EH (cell line): ENCODE measurements around the gene EID2.

Experiments
- DNase-seq: peaks from one replicate; pipeline ENCODE4 v3.0.0-alpha.2; 2015; ENCODE audit warnings: low read depth

The EID2 gene, protein sequence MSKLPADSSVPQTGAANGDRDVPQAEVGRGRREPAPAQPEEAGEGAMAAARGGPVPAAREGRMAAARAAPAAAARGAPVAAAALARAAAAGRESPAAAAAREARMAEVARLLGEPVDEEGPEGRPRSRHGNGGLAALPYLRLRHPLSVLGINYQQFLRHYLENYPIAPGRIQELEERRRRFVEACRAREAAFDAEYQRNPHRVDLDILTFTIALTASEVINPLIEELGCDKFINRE

GRCh38 chr19:39539518-39540332, at the start of gene EID2:
EID2 (minus strand) TSS chr19:39540161; CDS start chr19:39540079, 82 bp downstream.
- peak; percentile 93 for DNase-seq

GRCh38 chr19:39588066-39588465, 48.1 kb upstream of the EID2 start:
- no peak for DNase-seq

- DNase-seq = no peak
Observed at GRCh38 chr19:39587496-39587895, 47.5 kb upstream of the EID2 start.

DNA sequence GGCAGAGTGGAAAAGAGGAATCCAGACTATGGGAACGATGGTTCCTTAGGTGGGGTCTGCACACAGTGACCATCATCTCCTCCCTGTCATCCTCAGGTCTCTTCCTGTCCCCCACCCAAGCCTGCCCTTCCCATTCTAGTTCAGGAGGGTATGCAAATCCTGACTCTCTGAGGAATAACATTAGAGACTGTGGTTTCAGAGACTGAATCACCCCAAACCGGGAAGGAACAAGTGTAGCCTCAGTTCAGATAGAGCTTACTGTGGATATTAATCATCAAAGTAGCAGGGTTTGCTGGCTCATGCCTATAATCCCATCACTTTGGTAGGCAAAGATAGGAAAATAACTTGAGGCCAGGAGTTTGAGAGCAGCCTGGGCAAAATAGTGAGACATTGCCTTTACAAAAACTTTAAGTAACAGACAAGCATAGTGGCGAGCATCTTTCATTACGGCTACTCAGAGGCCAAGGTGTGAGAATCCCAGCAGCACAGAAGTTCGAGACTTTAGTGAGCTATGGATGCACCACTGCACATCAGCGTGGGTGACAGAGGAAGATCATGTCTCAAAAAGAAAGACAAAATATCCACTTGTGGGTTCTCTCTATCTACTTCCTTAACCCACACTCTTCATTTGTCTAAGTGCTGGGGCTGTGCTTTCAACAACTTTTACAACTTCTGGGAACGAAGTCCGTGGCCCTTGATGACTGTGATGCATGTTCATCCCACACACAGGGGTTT, 43.1 kb upstream of the EID2 start:
- DNase-seq = no peak

- no peak for DNase-seq
Observed at GRCh38 chr19:39582442-39582841, 42.5 kb upstream of the EID2 start.

DNA sequence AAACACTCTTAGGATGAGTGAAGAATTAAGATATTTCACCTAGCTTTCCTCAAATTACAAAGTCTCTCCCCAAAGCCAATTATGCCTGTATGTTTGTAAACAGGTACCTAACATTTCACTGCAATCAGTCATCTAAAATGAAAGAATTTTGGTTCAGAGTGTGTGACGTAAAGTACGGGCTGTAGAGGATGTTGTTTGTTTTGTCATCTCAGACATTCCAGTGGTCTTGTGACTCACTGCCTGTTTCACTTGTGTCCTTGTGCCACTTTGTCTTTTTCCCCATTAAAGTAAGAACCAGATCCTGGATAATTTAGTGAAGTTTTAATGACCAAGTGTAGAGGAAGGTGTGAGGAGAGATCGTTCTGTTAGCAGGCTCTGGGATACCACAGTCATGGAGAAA, 28.6 kb upstream of the EID2 start:
- peak; percentile 53 for DNase-seq

DNA sequence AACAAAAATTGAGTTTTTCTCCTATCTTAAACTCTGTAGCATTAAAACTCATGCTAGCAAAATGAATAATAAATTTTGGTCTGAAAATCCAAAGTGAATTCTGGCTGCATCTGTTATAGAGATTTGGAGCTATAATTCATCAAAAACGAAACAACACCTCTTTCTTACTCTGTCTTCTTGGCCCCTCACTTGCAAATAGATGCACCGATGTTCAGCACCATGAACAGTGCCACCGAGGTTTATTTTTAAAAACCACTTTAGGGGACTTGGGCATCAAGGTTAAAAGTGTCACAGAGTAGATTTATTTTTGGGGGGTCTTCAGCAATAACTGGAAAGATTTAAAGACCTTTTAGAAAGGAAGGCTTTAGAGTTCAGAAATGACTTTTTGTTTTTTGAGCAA, 26.1 kb upstream of the EID2 start:
- DNase-seq = no peak

DNA sequence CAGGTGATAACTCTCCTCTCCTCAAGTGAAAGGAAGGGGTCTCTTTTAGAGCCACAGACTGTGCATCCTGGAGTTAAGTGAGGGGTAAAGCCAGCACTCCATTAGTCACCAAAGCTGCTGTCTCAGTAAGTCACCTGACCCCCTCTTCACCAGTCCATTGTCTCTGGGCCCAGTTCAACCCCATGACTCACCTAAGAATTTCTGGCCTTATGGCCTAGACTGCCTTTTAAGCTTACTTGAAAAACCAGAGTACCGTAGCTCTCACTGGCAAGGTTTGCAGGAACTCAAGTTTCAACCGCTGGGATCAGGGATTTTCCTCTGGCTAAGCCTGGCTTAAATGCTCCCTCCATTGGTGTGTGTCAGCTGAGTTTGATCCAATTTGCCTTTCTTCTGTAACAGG, 23.4 kb upstream of the EID2 start:
- peak; percentile 6 for DNase-seq

GRCh38 chr19:39558624-39559117, 18.7 kb upstream of the EID2 start:
- DNase-seq = no peak

DNA sequence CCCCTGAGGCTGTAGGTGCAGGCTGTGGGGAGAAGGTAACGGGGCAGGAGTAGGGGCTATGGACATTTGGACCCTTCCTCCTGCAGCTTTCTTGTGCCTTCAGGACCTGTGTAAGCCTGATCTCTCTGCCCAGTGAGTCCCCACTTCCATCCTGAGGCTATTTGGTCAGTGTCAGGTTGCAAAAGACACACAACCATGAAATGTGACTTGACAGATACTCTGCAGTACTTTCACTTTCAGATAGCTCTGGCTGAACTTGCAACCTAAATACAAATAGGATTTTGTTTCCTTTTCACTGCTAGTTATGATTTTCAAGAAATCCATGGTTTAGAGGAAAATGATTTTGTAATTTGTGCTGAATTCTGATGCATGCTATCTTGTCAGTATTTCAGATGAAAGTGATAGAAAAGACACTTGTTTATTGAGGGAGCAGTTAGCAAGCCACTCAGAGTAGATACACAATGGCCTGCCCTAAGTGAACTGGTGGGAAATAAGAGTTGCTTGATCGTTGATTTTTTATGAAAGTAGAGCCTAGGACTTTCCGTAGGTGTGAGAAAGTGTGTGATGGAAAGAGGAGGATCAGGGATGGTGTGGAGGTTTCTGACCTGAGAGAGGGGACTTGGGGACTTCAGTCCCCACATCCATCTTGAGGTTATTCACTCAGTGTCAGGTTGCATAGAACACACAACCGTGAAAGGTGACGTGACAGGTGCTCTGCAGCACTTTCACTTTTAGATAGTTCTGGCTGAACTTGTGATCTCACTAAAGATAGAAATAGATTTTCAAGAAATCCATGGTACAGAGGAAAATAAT, 18.1 kb upstream of the EID2 start:
- peak; percentile 32 for DNase-seq

- no peak for DNase-seq
Observed at GRCh38 chr19:39555883-39556282, 15.9 kb upstream of the EID2 start.

DNA sequence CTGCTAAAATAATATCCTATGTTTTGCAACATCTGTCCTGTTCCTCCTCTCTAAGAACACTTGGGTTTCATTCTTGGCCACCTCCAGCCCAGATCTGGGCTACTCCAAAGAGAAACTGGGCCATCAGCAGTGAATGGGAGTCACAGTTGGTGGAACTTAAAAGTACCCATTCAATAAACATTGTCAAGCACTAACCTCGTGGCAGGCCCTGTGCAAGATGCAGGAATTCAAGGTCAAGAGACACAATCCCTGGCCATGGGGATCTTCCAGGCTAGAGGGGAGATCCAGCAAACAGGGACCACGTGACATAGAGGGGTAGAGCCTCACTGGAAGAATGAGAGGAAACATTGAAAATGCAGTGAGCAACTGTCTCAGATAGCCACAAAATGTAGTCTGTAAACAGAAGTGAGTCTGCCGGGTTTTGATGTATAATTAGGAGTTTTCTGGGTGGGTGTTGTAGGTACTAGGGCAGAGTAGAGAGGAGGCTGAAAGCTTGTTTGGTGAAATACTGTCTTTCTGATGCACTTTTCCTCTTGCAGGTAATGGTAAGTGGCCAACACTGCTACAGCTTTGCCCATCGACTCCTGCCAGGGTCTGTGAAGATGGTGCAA, 14.8 kb upstream of the EID2 start:
- DNase-seq = no peak

GRCh38 chr19:39553082-39553652, 13.2 kb upstream of the EID2 start:
- no peak for DNase-seq

DNA sequence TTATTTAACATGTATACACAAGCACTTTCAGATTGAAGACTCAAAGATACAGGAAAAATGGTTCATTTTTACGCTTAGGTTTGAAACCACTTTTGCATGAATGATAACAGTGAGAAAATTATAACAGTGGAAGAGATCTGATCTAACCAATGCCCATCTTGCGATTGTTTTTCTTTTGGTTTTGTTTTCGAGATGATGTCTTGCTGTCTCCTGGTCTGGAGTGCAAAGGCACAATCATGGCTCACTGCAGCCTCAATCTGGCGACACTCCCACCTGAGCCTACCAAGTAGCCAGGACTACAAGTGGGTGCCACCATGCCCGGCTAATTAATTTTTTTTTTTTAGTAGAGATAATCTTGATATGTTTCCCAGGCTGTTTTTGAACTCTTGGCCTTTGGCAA, 10.2 kb upstream of the EID2 start:
- no peak for DNase-seq

GRCh38 chr19:39546599-39546998, 6.6 kb upstream of the EID2 start:
- peak; percentile 3 for DNase-seq

GRCh38 chr19:39544911-39545310, 5.0 kb upstream of the EID2 start:
- DNase-seq = no peak

DNA sequence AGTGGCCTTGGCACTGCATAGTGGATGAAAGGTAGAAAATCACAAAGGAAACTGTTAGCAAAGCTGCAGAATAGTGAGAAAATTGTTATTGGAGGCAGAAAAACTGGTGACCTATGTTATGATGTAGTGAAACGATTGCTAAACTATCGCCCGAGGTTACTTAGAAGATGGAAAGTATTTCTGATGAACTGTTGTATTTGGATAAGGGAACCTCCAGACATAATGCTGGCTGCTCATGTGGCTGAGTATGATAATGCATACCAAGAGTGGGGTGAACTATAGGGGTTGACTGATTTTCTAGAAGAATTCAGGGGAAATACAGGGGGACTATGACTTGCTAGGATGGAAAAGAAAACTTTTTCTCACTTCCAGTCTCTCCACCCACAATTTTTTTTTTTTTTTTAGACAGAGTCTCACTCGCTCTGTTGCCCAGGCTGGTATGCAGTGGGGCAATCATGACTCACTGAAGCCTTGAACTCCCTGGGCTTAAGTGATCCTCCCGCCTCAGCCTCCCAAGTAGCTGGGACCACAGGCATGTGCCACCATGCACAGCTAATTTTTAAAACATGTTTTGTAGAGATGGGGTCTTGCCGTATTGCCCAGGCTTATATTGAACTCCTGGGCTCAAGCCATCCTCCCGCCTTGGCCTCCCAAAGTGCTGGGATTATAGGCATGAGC, 4.4 kb upstream of the EID2 start:
- DNase-seq = peak; percentile 60

GRCh38 chr19:39543477-39543857, 3.5 kb upstream of the EID2 start:
- DNase-seq = no peak

DNA sequence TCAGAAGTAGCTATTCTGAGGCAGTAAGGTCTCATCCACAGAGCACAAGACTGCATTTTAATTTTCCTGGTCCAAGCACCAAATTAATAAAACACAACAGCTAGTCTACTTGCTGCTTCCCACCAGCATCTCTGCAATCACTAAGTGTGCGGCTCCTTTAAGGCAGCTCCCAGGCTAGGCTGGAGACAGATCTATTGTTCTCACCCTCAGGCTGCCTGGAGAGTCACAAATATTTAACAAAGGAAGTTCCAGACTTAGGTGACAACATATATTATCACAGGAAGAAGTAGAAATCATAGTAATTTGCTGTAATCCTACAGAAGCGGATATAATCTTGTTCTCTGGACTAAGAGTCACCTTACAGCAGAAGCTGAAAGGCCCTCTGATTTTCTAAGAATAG, 2.2 kb upstream of the EID2 start:
- DNase-seq = no peak

GRCh38 chr19:39540333-39540673, 342 bp upstream of the EID2 start:
- no peak for DNase-seq

- no peak for DNase-seq
Observed at GRCh38 chr19:39539165-39539517, 820 bp downstream of the EID2 start.
